ENCODE data around the gene CASZ1. TPM values are rescaled to one million over a fixed set of nuclear protein-coding genes. Genes with fewer than 3 reads are reported as not detected.

CASZ1 gene, protein sequence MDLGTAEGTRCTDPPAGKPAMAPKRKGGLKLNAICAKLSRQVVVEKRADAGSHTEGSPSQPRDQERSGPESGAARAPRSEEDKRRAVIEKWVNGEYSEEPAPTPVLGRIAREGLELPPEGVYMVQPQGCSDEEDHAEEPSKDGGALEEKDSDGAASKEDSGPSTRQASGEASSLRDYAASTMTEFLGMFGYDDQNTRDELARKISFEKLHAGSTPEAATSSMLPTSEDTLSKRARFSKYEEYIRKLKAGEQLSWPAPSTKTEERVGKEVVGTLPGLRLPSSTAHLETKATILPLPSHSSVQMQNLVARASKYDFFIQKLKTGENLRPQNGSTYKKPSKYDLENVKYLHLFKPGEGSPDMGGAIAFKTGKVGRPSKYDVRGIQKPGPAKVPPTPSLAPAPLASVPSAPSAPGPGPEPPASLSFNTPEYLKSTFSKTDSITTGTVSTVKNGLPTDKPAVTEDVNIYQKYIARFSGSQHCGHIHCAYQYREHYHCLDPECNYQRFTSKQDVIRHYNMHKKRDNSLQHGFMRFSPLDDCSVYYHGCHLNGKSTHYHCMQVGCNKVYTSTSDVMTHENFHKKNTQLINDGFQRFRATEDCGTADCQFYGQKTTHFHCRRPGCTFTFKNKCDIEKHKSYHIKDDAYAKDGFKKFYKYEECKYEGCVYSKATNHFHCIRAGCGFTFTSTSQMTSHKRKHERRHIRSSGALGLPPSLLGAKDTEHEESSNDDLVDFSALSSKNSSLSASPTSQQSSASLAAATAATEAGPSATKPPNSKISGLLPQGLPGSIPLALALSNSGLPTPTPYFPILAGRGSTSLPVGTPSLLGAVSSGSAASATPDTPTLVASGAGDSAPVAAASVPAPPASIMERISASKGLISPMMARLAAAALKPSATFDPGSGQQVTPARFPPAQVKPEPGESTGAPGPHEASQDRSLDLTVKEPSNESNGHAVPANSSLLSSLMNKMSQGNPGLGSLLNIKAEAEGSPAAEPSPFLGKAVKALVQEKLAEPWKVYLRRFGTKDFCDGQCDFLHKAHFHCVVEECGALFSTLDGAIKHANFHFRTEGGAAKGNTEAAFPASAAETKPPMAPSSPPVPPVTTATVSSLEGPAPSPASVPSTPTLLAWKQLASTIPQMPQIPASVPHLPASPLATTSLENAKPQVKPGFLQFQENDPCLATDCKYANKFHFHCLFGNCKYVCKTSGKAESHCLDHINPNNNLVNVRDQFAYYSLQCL (N-terminal part only)
- 0.15 TPM in 1 of 2 replicates, not detected in the other for total RNA-seq (ENCODE audit: low replicate concordance)

DNA sequence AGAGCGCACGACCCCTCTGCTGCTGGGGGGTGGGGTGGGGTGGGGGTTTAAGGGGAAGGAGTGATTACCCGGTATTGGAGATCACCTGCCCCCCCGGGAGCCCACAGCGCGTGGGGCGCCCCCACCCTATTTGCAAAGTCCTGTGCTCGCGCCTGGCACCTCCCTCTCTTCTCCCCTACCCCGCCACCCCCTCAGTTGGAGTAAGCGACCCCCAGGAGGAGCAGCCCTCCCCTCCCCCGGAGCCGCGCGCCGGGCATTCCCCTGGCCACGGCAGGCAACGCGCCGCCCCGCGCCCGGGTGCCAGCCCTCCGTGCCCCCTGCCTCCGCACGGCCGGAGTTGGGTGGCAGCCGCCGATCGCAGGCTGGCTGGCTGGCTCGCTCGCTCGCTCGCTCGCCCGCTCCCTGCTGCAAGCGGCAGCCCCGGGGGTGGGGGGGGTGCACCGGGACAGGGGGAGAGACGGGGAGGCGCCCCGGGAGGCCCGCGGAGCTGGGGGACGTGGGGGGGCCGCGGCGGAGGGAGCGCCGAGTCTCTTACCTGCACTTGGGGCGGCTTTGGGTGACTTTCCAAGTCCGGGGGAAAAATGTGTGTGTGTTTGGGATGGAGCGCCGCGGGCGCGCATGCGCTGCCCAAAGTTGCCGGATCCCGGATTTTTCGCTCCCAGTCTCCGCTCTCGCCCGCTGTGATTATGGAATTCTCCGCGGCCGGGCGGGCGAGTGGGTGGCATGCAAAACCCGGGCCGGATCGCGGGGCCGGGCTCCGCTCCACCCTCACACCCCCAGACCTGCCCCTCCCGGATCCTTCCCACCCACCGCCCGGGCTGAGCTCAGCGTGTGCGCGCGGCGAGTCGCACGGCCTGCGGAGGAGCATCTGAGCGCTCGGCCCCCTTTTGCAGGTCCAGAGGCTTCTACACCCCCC lies at the start of gene CASZ1:
CASZ1 (minus strand) TSS at position 618 of the 916 bp plus-strand sequence. CDS start 102,757 bp downstream, outside the sequence.

Other genes with a start within 250 kb of the CASZ1 start
- 54.5 and 79.5 TPM in 2 replicates for gene TARDBP, start 216.0 kb upstream of the CASZ1 start, total RNA-seq (ENCODE audit: low replicate concordance)

All from smooth muscle cell of the coronary artery (primary cell).